Activated CD8-positive, alpha-beta T cell treated with anti-CD3 and anti-CD28 coated beads for 36 hours (primary cell): ENCODE measurements around the gene DNAJB8. TPM values are rescaled to one million over a fixed set of nuclear protein-coding genes. Genes with fewer than 3 reads are reported as not detected.

ENCODE experiments used
- ATAC-seq: fragments of 200-7000 bp; cut with Tn5 transposase; one replicate; pipeline ENCODE4 v1.10.0; 2021; ENCODE audit warnings: mild to moderate bottlenecking, moderate library complexity
- CTCF ChIA-PET: fragments of 350-600 bp; sonication (Branson Sonifier 250); formaldehyde crosslinking; loops from one replicate; lab custom pipeline; 2021; ENCODE audit warnings: antibody characterized with exemption; lab: Charles Lee
- POLR2A ChIA-PET: fragments of 350-600 bp; sonication (Branson Sonifier 250); formaldehyde crosslinking; loops from one replicate; lab custom pipeline; 2021; ENCODE audit warnings: antibody characterized with exemption; lab: Charles Lee
- DNase-seq: peaks from one replicate; pipeline ENCODE4 v3.0.0-alpha.2; 2020
- H3K27ac Mint-ChIP-seq: one replicate; pipeline ENCODE4 v1.8.0; 2021; ENCODE audit warnings: mild to moderate bottlenecking, mixed read lengths
- H3K27me3 Mint-ChIP-seq: one replicate; pipeline ENCODE4 v1.8.0; 2021; ENCODE audit warnings: mixed read lengths
- H3K36me3 Mint-ChIP-seq: one replicate; pipeline ENCODE4 v1.8.0; 2021; ENCODE audit warnings: low read depth, mixed read lengths
- H3K4me1 Mint-ChIP-seq: one replicate; pipeline ENCODE4 v1.8.0; 2021; ENCODE audit warnings: low read depth, mixed read lengths
- H3K4me3 Mint-ChIP-seq: one replicate; pipeline ENCODE4 v1.8.0; 2021; ENCODE audit warnings: mild to moderate bottlenecking, moderate library complexity, mixed read lengths
- H3K9me3 Mint-ChIP-seq: one replicate; pipeline ENCODE4 v1.8.0; 2021; ENCODE audit warnings: mixed read lengths
- intact Hi-C: fragments of 100-400 bp; cut with micrococcal nuclease; formaldehyde crosslinking; loops from one replicate; pipeline ENCODE4 v1.10.0; 2022
- total RNA-seq, 2 experiments: library from RNA; stranded (reverse); gene quantifications; one replicate each; pipeline ENCODE4 v1.2.3, GENCODE V29; 2021
- TF ChIP-seq, protein P1 (sequence below): fragments of 200-600 bp; IDR thresholded peaks from one replicate; pipeline ENCODE4 v1.8.0; 2022; ENCODE audit warnings: antibody characterized with exemption, mild to moderate bottlenecking

DNAJB8 gene
- total RNA-seq, 2 experiments from 2014 or later, result not detected

DNA sequence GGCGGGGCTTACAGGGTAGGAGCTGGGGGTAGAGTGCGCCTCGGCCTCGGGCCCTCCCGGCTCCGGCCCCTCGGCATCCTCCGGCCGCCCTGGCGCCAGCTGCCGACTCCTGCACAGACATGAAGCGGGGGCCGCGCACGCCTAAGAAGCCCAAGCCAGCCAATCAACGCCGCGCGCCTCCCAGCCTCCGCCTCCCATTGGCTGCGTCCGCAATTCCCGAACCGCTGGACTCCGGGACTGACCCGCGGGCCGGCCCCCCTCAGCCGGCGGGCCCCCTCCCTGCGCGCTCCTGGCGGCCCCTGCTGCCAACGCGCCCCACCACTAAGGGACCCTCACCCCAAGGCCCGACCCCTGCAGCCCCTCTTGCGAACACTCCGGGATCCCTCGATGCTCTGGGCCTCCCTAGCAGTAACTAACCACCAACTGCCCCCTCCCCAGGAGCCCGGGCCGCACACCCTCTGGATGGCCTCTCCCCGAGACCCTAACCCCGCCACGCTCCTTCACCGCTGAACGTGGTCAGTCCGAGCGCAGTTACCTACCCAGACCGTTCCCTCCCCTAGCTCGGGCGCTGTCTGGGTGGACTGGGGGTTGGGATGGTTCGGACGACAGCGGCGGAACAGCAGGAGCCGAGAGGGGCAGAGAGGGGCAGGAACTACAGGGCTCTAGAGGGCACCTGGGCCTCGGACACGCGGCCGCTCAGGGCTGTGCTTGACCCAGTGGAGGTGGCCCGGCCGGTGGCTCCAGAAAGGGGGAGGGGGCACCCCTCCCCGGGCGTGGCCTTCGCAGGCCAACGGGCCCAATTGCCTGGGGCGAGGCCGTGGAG, 21.3 kb upstream of the DNAJB8 start:
- DNase-seq (peak; percentile 62), ATAC-seq (peak; percentile 49)
- no peak overlapping the region for H3K27ac Mint-ChIP-seq
- no peaks in the 10 kb centered on the region for H3K36me3 Mint-ChIP-seq
- H3K4me1 Mint-ChIP-seq, result peaks cover 35% of the 10 kb centered on the region
- ChIA-PET CTCF (no interaction called here), POLR2A (interaction anchor here (1.7 kb wide), 1 partner anchor 60 kb away, joined by 5 read pairs; no protein-coding TSS in a partner anchor)
- peaks cover 71% of the 10 kb centered on the region for H3K27me3 Mint-ChIP-seq
- intact Hi-C loops, result no loop called here
- H3K9me3 Mint-ChIP-seq, result no peaks in the 10 kb centered on the region
- TF ChIP-seq, protein P1, sequence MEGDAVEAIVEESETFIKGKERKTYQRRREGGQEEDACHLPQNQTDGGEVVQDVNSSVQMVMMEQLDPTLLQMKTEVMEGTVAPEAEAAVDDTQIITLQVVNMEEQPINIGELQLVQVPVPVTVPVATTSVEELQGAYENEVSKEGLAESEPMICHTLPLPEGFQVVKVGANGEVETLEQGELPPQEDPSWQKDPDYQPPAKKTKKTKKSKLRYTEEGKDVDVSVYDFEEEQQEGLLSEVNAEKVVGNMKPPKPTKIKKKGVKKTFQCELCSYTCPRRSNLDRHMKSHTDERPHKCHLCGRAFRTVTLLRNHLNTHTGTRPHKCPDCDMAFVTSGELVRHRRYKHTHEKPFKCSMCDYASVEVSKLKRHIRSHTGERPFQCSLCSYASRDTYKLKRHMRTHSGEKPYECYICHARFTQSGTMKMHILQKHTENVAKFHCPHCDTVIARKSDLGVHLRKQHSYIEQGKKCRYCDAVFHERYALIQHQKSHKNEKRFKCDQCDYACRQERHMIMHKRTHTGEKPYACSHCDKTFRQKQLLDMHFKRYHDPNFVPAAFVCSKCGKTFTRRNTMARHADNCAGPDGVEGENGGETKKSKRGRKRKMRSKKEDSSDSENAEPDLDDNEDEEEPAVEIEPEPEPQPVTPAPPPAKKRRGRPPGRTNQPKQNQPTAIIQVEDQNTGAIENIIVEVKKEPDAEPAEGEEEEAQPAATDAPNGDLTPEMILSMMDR, result no peak
- H3K4me3 Mint-ChIP-seq, result peak overlapping the region; percentile 69

DNA sequence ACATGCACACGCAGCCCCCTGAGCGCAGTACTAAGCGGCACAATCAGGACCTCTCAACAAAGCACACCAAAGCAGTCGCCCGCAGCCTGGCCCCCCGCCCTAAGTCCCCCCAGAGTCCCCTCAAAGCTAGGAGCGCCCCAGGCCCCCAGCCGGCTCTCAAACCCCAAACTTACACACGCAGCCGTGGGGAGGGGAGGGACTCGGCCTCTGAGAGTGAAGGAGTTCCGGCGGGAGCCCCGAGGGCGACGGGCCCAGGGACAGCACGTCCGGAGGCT, 20.8 kb upstream of the DNAJB8 start:
- CTCF ChIA-PET, result no interaction called here

DNA sequence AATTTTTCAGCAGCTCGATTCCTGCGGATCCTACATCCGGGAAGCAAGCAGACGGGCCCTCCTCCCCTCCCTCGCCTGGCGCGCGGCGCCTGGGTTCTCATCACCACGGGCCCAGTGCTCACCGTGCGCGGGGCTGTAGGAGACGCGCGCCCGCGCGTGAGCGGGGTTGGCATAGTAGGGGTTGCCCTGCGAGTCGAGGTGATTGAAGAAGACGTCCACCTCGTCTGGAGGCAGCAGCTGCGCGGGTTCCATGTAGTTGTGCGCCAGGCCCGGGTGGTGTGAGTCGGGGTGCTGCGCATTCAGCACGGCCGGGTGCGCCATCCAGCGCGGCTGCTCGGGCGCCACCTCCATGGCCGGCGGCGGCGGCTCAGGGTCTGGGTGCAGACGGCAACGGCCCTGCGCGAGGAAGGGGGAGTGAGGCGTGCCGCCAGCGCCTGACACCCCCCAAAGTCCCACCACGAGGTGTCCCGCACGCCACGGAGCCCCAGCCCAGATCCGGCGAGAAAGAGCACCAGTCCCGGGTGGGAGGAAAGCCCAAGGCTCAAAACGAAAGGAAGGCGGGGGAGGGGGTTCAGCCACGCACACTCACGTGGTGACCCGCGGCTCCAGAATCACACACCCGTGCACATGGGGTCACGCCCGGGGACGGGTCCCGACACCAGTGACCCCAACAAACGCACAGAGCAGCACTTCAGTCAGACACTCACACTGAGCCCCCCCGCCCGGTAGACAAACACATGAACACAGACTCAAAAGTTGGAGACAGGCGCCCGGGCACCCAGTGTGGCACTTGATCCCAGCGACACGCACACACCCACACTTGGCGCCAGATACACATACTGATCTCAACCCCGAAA, 20.2 kb upstream of the DNAJB8 start:
- Mint-ChIP-seq H3K27ac (no peak overlapping the region), H3K27me3 (peaks cover 77% of the 10 kb centered on the region), H3K4me3 (peak overlapping the region; percentile 69), H3K4me1 (peaks cover 38% of the 10 kb centered on the region), H3K9me3 (no peaks in the 10 kb centered on the region), H3K36me3 (no peaks in the 10 kb centered on the region)
- intact Hi-C loops, result no loop called here
- POLR2A ChIA-PET, result no interaction called here
- TF ChIP-seq, protein P1, result no peak
- DNase-seq (no peak), ATAC-seq (peak; percentile 6)
- CTCF ChIA-PET, result no interaction called here

More for the DNA sequence above, 20.8 kb upstream of the DNAJB8 start:
- intact Hi-C loops, result no loop called here
- H3K27ac Mint-ChIP-seq, result no peak overlapping the region
- no peak for ATAC-seq
- peak overlapping the region; percentile 69 for H3K4me3 Mint-ChIP-seq
- TF ChIP-seq, protein P1, result no peak
- no peak for DNase-seq
- H3K36me3 Mint-ChIP-seq, result no peaks in the 10 kb centered on the region
- POLR2A ChIA-PET, result no interaction called here
- no peaks in the 10 kb centered on the region for H3K9me3 Mint-ChIP-seq
- H3K27me3 Mint-ChIP-seq, result peaks cover 75% of the 10 kb centered on the region
- peaks cover 39% of the 10 kb centered on the region for H3K4me1 Mint-ChIP-seq

DNA sequence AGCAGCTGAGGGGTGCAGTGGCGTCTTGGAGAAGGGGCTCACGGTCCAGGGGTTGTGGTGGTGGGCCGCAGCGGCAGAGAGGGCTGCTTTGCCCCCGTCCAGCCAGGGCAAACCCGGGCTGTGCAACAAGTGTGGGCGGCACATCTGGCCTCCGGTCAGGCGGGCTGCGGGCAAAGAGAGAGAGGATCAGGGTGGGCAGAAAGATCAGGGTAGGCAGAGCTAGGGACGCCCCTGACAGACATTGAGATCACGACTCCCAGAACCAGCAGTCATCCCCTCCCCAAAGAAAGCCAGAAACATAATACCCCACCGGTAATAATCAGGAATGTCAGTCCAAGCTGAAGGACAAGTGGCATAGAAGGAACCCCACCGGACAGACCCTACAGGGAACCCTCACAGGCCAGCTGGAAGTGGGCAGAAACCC, 19.5 kb upstream of the DNAJB8 start:
- Mint-ChIP-seq H3K27ac (no peak overlapping the region), H3K27me3 (peaks cover 73% of the 10 kb centered on the region), H3K4me3 (peak overlapping the region; percentile 1), H3K36me3 (no peaks in the 10 kb centered on the region), H3K9me3 (no peaks in the 10 kb centered on the region), H3K4me1 (peaks cover 36% of the 10 kb centered on the region)
- intact Hi-C loops, result no loop called here
- POLR2A ChIA-PET, result no interaction called here
- TF ChIP-seq, protein P1, result no peak
- ATAC-seq (no peak), DNase-seq (no peak)
- CTCF ChIA-PET, result no interaction called here
